Heart left ventricle (tissue), 13 donors: ENCODE data around the gene FSTL3.

ENCODE experiments used
- CTCF ChIP-seq, 12 donors: fragments of 200-600 bp; sonication (generic) in 4 of 12; IDR thresholded peaks; one replicate each; pipeline versions ENCODE4 v1.5.0 to v1.8.0; 2018 to 2022; ENCODE audit warnings: antibody characterized with exemption in 12 of 12, mild to moderate bottlenecking in 5 of 12
- POLR2A ChIP-seq, 2 donors: fragments of 450-650 bp; IDR thresholded peaks; one replicate each; pipeline ENCODE4 v1.6.1; 2017; ENCODE audit warnings: antibody characterized with exemption in 2 of 2, mild to moderate bottlenecking in 2 of 2, moderate library complexity in 2 of 2
- donor health status: ischemic (EF 13 %, LVEDD 7.1; RV severe dilation, severe dysfunction).
- donor health status: DM: no; HTN: yes; CAD: no.
- donor health status: DM: no; HTN: no; CAD: no.
- donor health status: ischemic (EF 25% LVEDD 6.9; RV normal size, moderate dysfunction).
- donor health status: ischemic (EF 25% LVEDD 5.7; RV mildly dilated, moderate dysfunction).
- donor health status: ischemic (EF 35%, LVEDD 5.7; RV mildly dilated, moderate dysfunction).
- donor health status: nonischemic (EF 11% LVEDD 7.7; RV severe dilation, severe dysfunction).
- donor health status: DM: yes; HTN: yes; CAD: no.
- donor health status: PGD.
- donor health status: ischemic (EF 29% LVEDD 5.4; RV normal size, mild dysfunction).
- donor health status: nonischemic (EF 23%, LVEDD 6.1; RV moderate dilation, normal function).

GRCh38 chr19:695352-695949 lies 19.3 kb downstream of the FSTL3 start, which contains the start of gene PRSS57:
- no peak for TF ChIP-seq CTCF (IDR thresholded peaks at IDR 0.05)
- TF ChIP-seq POLR2A (IDR thresholded peaks at IDR 0.05), result no peak
